Left renal cortex interstitium (tissue), 4 donors: ENCODE data around the gene EPHA6. TPM values are rescaled to one million over a fixed set of nuclear protein-coding genes. Genes with fewer than 3 reads are reported as not detected.
"Not testable (repeated sequence)": the region's sequence is repeated elsewhere in the genome, so short reads cannot be mapped to it uniquely, and the experiment has no call there.

Experiments used
- DNase-seq, 4 donors: peaks; one replicate each; pipeline ENCODE4 v3.0.0-alpha.2; 2013; ENCODE audit warnings: low read depth in 4 of 4, low spot score in 2 of 4, missing footprints in 1 of 4
- polyA plus RNA-seq, 4 donors: library from polyadenylated mRNA; unstranded; fragments of 120-200 nt; gene quantifications; one replicate each; pipeline ENCODE4 v1.2.1, GENCODE V29; 2013; ENCODE audit not compliant: insufficient read length in 4 of 4

Gene EPHA6
- polyA plus RNA-seq, 4 donors = 0.64 to 1.1 (median 0.87) TPM

- no peak for DNase-seq
Observed at GRCh38 chr3:97391167-97391566, 576.8 kb downstream of the EPHA6 start.

GRCh38 chr3:97409612-97410011 is 595.2 kb downstream of the EPHA6 start:
- no peak for DNase-seq

DNA sequence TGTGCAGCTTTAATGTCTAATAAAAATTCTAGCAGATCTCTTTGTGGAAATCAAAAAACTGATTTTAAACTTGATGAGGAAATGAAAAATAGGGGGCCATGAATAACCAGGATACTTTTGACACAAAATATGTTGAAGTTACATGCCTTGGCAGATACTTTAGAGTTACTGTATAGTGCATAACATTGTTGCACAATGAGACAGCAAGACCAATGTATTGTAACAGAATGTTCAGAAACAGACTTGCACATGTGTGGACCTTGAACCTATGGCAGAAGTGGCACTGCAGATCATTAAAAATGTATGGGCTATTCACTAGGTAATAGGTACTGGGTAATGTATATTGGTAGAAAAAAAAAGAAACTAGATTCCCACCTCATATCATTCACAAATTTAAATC is 607.2 kb downstream of the EPHA6 start:
- DNase-seq = no peak

DNA sequence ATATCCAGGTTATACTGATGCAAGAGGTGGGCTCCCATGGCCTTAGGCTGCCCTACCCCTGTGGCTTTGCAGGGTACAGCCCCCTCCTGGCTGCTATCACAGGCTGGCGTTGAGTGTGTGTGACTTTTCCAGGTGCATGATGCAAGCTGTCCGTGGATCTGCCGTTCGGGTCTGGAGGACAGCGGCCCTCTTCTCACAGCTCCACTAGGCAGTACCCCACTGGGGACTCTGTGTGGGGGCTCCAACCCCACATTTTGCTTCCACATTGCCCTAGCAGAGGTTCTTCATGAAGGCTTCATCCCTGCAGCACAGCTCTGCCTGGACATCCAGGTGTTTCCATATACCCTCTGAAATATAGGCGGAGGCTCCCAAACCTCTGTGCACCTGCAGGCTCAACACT is 610.6 kb downstream of the EPHA6 start:
- no peak for DNase-seq

- no peak for DNase-seq
Observed at GRCh38 chr3:97430601-97431000, 616.2 kb downstream of the EPHA6 start.

- DNase-seq = no peak
Observed at GRCh38 chr3:97432914-97433313, 618.5 kb downstream of the EPHA6 start.

DNA sequence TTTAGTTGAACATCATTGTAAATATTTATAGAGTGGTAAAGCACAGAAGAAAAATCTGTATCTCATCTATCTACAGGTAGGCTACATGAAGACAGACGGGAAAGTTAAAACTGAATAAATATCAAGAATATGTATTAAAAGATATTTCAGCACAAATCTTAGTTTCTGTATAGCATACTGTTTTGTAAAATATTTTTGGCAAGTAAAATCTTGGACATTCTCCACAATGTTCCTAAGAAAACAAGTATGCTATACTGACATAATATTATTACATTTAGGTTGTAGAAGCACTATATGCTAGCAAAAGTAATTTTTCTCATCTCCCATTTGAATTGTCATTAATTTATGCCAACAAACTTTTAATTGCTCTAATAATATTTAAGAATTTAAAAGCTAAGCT is 623.7 kb downstream of the EPHA6 start:
- DNase-seq = no peak

GRCh38 chr3:97439373-97439772 is 625.0 kb downstream of the EPHA6 start:
- no peak for DNase-seq

DNA sequence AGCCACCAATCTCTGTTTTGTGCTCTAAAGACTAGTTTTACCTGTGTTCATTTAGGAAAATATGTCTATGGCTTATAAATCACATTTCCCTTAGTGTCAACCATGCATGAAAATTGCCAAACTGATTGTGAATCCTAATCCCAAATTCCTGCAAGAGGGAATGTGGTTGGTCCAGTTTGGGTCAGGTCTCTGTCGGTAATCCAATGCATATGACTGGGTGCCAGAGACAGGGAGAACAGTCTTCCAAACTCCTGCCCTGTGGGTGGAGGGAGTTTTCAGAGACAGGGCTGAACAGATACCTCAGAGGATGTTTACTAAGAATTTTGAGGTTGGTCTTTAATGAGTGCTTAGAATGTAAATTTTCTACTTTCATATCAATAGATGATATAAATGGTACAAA is 649.6 kb downstream of the EPHA6 start:
- no peak for DNase-seq

DNA sequence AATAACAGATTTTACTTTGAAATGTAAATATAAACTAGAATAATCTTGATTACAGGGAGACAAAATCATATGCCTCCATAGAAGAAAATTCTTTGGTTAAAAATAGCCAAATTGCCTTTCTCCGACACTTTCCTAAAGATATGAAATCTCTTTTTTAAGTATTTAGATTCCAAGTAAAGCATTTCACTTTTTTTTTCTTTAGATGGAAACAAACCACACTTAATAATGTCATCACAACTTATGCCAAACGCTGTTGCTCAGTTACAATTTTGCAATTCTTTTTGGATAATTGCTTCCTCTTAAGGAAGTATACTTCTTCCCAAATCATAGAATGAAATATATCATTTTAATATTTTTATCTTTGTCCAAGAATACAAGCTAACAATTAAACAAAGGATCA is 656.1 kb downstream of the EPHA6 start:
- no peak for DNase-seq

GRCh38 chr3:97479740-97480139 is 665.3 kb downstream of the EPHA6 start:
- DNase-seq = no peak

GRCh38 chr3:97480696-97481289 is 666.4 kb downstream of the EPHA6 start:
- not testable (repeated sequence) for DNase-seq

DNA sequence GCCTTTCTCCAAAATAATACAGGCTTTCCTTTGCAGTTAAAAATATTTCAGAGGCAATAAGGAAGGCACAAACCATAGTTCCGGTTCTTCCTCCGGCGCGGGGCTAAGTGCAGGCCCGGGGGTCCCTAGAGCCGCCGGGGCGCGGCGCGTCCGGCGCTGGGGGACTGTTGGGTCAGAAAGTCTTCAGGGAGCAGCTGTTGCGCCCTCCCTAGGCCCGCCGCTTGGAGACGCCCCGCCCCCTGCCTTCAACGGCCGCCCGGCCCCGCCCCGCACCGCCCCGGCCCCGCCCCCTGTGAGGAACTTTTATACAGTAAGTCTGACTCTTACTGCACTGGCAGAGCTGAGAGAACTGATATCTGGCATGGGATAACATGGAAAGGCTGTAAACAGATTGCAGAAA is 667.0 kb downstream of the EPHA6 start:
- no peak for DNase-seq

GRCh38 chr3:97485206-97485605 is 670.8 kb downstream of the EPHA6 start:
- no peak for DNase-seq

DNA sequence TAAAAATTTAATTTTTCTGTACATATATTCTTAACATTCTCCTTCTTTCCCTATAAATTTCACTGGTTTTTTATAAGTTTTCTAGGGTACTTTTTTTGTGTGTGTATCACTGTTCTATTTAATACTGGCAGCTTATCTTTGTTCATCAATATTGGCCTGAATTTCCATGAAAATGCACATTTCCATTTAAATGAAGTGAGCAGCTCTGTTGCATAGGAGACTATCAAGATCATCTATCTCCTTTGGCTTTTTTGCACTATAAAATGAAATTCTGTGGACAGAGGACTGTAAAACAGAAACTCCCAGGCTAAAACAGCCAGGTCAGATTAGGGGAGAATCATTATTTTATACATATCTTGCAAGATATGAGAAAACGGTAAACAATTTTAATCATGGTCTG is 673.2 kb downstream of the EPHA6 start:
- no peak for DNase-seq

DNA sequence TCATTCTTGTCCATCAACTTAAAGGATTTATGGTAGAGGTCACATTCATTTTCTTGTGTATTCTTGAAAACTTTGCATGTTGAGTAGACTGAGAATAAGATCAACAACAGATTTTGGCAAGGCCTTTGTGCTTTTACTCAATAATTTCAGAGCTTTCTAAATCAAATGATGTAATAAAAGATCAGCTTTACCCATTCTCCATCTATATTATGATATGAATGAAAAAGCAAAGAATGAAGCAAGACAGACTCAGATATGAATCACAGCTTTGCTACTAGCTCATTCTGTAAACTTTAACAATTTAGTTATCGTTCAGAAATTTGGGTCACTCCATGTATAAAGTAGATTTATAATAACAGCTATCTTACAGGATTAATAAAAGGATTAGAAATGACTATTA is 674.3 kb downstream of the EPHA6 start:
- no peak for DNase-seq

- DNase-seq = no peak
Observed at GRCh38 chr3:97495896-97496295, 681.5 kb downstream of the EPHA6 start.

DNA sequence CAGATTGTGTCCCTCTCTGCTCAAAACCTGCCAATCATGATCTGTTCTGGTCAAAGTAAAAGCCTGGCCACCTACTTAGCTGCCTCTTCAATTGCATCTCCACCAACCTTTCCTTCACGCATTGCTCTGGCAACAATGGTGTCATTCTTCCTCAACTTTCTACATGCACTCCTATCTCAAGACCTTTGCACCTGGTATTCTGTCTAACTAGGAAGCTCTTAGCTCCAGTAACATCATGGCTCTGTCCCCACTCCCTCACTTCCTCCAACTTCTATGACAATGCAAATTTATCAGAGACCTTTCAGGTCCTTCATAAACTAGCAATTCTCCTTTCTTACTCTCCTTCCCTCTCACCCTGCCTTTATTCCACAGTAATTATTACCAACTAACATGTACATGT is 682.7 kb downstream of the EPHA6 start:
- DNase-seq = no peak

GRCh38 chr3:97504463-97504862 is 690.1 kb downstream of the EPHA6 start:
- no peak for DNase-seq

- DNase-seq = no peak
Observed at GRCh38 chr3:97510795-97511194, 696.4 kb downstream of the EPHA6 start.

DNA sequence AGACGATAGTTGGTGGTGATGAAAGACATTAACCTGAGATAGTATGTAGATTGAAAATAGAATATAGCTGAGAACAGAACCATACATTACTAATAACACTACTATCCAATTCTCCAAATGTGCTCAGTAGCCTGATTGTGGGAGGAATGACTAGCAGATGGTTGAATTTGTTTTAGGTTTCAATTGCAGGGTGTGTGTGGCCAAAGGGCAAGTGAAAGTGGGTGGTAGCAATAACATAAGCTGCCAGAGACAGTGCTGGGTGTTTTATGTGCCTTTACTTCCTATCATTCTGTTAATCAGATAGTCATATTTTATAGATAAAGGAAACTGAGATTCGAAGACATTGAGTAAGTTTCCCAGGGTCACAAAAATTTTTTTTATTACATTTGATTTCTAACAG is 700.7 kb downstream of the EPHA6 start:
- DNase-seq = no peak

- no peak for DNase-seq
Observed at GRCh38 chr3:97530691-97531090, 716.3 kb downstream of the EPHA6 start.

DNA sequence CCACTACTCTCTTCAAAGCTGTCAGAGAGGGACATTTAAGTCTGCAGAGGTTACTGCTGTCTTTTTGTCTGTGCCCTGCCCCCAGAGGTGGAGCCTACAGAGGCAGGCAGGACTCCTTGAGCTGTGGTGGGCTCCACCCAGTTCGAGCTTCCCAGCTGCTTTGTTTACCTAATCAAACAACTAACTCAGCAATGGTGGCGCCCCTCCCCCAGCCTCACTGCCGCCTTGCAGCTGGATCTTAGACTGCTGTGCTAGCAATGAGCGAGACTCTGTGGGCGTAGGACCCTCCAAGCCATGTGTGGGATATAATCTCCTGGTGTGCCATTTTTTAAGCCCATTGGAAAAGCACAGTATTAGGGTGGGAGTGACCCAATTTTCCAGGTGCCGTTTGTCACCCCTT is 733.2 kb downstream of the EPHA6 start:
- DNase-seq = not testable (repeated sequence)
